Fibroblast of skin of left biceps (primary cell): Measurements from ENCODE around the gene PHF19.

Experiments used
- DNase-seq, 2 experiments: peaks; one replicate each; pipeline ENCODE4 v3.0.0-alpha.2; 2013; ENCODE audit warnings: low read depth in 2 of 2

The PHF19 gene

DNA sequence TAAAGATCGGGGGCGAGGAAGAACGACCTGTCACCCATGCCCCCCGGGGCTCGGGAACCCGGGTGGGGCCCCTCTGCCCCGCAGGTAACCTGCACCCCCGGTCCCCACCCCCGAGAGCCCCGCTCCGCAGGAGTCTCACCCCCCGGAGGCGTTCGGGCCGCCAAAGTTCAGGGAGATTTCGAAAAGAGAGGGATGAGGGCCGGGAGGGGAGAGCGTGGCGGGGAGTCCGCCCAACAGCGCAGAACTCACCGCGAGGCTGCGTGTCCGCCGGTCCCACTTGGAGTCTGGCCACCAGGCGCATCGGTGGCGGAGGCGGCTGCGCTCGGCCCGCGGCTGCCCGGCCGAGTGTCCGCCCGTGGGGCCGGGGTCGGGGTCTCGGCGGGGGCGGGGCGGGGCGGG lies at the start of gene PHF19:
Gene PHF19, minus strand, starts transcription at position 347 of the 399 bp plus-strand sequence. CDS start 2,447 bp downstream, outside the sequence.
- DNase-seq: no peak

DNA sequence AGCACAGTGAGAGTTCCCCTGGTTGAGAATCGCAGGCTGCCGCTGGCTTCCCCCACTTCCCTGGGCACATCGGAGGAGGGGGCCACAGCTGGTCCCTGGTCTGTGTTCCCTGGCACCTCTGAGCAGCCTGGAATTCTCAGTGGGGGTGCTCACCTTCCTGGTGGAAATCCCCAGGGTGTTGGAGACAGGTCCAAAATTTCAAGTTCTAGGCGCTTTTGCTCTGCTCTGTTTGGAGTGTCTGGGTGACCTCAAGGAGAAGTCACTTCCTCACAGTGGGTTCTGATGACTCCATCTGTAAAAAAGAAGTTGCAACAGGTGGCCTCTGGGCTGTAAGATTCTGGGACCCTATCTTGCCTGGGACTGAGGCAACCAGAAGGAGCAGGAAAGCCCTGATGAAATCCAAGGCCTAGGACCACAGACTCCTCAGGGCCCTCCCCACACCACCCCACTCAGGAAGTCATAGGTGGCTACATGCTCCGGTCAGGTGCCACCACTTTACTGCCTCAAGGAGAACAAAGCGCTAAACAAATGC lies 49.5 kb upstream of the PHF19 start, which contains the start of gene TRAF1:
Gene TRAF1, minus strand, starts transcription at position 400 of the 532 bp plus-strand sequence. CDS start 721 bp downstream, outside the sequence.
- no peak for DNase-seq

DNA sequence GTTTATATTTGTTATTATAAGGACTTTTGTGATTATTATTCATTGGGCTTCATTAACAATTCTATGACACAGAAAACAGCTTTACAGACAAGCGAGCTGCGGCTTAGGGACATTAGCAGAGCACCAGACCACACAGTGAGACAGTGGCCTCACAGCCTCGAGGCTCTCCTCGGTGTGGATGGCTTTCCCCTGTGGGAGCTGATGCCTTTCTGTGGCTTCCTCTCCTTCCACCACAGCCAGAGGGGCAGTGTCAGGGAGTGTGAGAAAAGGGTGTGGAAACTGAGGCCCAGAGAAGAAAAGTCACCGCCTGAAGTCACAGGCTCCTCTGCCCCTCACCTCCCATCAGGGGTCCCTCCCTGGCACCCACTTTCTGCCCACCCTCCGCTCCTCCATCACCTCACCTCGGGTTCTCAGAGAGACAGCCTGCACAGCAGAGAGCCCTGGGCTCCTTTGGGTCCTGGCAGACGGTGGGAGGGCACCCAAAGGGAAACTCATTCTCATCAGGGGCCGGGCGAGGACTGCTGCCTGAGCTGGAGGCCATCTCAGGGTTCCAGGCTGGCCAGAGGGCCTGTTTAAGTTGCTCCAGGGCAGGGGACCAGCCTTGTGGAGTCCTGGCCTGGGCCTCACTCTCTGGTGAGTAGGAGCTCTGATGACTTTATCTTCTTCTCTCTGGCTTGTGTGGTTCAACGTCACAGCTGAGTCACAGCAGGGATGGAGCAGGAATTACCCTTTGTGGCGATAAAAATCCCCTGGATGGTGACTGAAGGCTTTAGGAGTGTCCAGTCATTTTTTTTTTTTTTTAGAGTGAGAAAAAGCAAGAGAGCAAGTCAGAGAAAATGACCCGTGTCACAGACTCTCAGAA lies 48.8 kb upstream of the PHF19 start:
- DNase-seq: no peak

DNA sequence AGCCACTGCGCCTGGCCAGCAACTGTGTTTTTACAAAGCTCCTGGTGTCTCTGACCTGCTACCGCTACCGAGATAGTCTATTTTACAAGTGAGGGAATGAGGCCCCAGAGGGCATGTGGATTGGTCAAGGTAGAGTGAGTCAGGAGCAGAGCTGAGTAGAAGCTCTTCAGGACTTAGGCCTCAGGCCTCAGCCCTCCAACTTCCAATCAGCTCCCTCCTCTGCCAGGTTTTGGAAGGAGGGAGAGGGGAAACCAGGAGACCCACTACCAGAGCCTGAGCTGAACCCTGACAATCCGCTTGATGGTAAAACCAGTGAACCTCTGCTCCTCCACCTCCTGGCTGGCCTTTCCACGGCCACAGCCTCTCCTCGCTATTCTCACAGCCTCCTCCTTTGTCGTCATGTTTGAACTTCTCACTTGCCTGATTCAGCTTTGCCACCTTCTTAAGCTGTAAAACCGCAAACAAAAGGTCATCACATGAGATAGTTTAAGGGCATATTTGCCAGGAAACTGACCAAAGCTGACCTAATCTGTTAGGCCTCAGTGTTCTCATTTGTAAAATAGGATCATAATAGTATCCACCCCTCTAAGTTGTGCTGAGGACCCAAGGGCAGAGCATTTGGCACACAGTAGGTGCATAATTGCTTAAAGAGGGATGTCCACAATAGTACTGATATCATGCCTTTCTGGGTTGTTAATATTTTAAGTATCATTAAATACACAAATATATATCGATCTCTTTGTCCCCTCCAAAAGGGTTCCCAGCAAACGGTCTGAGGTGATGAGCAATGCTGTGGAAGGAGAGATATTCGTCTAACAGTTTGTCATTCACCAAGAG lies 47.9 kb upstream of the PHF19 start:
- DNase-seq: no peak

DNA sequence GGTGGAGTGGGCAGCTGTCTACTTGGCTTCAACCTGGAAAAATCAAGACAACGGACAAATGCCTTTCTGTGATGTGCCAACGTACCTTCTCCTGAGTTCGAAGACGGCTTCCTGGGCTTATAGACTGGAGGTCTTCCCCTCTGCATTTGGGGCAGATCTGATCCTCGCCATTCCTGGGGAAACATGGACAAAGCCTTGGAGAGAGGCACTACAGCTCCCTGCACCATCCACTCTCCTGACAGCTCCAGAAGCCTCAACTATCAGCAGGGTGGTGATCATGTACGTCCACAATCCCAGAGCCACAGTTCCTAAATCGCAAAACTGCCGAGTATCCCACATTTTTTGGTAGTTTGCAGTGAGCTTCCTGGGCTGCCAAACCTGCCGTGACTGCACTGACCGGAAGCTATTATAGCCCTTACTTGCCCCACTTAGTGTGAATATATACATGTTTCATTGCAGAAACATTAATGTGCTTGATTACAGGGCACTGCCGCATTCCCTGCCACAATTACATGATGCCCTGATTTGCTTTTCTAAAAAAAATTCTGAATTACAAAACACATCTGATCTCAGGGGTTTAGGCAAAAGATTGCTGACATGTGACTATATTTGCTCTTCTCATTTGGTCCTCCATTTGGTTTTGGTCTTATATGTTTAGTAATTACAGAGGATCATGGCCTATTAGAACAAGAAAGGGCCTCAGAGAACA lies 46.8 kb upstream of the PHF19 start:
- no peak for DNase-seq

DNA sequence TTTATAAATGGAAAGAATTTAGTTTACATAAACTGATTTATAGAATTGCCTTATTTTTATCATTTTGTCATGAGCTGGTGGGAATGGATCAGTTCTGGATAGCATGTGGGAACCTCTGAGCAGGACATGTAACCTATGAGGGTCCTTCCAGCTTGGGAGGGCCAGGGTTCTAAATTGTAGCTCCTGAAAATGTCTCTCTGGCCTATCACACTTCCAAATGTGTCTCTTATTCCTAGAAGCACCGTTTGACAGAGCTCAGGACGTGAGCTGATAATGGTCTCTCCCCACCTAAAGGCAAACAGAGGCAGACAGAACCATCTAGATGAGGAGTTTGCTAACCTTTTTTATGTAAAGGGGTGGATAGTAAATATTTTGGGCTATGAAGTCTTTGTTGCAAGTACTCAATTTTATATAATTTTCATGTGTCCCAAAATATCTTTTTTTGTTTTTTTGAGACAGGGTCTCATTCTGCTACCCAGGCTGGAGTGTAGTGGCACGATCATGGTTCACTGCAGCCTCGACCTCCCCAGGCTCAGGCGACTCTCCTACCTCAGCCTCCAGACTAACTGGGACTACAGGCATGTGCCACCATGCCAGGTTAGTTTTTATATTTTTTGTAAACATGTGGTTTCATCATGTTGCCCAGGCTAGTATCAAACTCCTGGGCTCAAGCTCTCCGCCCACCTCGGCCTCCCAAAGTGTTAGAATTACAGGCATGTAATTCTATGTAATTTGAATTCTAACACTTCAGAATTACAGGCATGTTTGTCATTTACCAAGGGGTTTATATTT lies 45.6 kb upstream of the PHF19 start:
- no peak for DNase-seq

DNA sequence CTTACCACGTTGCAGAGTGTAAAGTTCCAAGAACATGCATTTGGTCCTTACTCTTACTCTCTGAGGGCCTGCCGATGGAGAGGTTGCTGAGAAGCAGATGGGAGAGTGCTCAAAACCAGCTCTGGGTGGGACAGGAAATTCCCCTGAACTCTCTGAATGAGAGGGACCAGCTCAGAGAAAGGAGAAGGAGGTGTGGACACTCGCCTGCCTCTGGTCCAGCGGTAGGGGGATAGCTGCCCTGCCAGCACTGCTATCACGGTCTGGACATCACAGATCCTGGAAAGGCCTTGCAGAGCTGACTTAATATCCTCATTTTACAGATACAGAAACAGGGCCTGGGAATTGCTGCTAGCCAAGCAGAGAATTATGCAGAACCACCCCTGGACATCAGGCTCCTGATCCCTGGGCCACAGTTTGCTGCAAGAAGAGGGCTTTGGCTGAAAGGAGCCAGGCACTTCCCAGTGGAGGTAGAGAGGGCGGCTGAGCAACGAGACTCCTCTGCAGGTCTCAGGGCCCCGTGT lies 44.7 kb upstream of the PHF19 start:
- no peak for DNase-seq

DNA sequence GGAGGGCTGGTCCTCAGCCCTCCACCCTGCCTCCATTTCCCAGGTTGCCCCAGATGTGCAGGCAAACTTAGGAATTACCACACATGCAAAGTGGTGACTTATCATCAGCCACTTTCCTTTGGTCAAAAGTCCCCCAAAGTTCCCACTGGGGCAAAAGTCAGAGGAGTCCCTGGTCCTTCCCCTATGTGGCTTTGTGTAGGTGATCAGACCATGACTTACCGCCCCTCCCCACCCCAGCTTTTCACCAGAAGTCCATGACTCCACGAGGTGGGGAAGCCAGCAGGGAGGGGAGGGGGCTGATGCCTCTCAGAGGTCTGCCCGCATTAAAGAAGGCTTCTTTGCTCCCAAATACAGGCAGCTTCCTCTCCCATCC lies 43.8 kb upstream of the PHF19 start:
- DNase-seq: no peak

DNA sequence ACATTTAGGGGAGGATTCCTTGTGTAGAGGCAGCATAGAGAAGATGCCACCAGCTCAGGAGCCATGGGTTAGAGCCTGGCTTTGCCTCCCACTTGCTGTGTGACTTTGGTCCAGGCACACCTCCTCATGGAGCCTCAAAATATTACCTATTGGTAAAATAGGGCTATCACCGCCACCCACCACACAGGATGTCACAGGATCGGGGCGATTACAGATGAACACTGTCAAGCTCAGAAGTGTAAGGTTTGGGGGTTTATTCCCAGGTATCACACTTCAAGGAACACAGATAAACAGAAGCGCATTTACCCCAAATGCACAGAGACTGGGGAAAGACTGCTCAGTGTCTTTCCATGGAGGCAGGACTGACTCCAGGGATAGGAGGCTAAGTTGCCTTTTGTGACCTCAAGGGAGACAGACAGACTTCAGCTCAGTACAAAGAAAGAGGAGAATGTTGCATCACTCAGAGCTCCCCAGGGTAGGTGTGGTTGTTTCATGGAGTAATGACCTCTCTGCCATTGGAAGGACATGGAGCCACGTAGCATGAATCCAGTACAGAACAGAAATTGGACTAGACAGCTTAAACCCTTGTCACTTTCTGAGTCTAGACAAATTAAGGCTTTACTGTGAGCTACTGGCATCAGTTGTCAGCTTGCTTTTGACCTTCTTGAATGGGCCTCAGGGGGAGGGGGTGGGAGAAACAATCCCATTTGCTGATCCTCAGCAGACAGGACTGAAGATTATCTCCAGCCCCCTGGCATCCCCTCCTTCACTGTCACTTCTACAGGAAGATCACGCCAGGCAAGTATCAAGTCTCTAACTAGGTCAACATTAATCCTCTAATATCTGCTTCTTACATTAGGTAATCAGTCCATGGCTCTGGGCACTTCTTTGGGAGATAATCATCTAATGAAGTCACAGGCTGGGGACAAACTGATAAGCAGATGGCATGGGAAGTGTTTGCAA lies 43.1 kb upstream of the PHF19 start:
- no peak for DNase-seq

DNA sequence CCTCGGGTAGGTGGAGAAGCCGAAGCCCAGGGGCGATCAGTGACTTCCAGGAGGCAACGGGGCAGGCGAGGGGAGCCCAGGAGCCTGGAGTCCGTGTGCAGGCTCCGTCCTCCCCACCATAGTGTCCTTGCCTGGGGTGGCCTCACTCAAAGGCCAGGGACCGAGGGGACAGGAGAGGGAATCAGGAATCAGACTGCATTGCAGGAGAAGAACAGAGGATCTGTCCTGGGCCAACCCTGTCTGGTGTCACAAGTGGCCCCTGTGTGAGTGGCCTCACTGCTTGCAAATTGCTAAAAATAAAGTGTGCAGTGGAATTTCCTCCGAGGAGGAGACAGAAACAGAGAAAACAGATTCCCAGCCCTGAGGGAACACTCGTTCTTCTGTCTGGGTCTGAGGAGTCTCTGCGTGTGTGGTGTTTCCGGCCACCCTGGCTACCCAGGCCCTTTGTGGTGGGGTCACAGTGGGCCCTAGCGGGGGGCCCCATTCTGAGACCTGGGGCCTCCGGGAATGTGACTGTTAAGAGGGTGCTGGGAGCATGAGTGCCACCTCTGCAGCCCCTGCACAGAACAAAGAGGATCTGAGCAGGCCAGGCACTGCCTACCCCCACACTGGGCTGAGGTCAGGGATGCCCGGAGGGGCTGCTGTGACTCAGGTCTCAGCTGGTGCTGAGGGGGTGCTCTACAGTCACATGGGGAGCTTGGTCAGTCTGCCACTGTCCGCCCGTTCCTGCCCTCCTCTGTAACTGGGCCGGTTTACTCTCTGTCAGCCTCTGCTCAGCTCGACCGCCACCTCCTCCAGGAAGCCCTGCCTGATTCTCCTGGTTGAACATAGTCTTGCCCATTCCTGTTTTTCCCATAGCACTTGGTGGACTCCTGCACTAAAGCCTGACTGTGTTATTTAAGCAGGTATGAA lies 42.2 kb upstream of the PHF19 start:
- no peak for DNase-seq

DNA sequence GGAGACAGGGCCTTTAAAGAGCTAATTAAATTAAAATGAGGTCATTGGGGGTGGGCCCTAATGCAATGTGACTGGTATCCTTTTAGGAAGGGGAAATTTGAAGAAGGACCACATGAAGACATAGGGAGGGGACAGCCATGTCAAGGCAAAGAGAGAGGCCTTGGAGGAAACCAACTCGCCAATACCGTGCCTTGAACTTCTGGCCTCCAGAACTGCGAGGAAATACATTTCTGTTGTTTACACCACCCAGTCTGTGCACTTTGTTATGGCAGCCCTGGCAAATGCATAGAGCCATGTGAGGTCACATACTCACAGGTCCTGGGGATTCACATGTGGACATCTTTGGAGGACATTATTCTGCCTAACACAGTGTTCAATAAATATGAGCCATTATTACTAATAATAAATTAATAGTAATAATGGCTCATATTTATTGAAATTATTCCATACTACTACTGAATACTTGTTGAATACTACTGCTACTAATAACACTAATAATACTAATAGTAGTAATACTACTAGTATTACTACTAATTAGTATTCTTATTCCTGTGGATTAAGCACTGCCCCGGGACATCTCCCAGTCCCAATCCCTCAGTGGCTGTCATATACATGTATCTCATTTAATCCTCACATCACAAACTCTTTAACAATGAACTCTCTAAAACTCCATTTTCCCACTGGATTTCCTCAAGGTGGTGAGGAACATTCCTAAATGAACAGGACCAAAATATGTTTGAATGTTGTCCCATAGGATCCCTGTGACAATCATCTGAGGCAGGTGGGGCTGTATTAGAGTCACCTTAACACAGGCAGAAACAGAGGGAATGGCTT lies 41.2 kb upstream of the PHF19 start:
- DNase-seq: no peak

DNA sequence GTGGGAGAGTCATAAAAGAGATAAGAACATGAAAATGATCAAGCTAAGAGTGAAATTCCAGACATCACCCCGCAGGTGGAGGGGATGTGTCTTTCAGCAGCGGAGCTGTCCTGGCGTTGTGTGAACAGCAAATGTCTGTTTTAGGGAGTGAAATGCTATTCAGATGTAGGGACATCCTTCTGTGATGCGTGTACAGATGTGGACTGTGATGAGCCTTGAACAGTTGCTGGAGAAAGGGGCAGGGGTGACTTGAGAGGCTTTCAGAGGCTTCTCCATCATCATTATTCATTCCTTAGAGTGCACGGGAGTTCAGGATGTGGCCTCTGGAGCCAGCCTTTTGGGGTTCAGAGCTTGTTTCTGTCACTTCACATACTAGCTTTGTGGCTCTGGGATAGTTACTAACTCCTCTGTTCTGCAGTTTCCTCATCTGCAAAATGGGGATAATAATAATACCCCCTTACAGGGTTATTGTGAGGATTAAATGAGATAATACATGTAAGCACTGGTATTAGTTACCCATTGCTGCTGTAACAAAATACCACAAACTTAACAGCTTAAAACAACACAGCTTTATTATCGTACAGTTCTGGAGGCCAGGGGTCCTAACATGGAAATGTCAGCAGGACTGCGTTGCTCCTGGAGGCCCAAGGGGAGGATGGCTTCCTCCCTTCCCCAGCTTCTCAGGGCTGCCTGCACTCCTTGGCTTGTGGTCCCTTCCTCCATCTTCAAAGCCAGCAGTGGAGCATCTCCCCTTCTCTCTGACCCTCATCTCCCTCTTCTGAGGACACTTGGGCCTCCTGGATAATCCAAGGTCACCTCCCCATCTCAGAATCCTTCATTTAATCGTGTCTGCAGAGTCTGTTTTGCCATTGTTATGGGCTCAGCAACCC lies 40.2 kb upstream of the PHF19 start:
- DNase-seq: no peak

DNA sequence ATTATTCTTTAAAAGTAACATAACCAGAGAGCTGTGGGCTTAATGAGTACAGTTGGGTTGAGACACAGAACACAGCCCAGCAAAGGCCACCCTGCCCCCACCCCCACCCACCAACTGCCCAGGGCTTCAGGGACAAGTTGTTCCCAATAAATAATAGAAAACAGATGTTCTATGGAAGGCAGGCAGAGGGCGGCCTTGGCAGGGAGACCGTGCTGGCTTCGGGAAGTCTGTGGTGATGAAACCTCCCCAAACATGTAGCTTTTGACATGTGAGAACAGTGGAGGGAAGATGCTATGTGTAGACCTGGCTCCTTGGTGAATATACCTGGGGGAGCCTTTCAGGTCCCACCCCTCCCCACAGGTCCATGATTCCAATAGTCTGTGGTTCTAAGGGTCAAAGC lies 39.6 kb upstream of the PHF19 start:
- no peak for DNase-seq

DNA sequence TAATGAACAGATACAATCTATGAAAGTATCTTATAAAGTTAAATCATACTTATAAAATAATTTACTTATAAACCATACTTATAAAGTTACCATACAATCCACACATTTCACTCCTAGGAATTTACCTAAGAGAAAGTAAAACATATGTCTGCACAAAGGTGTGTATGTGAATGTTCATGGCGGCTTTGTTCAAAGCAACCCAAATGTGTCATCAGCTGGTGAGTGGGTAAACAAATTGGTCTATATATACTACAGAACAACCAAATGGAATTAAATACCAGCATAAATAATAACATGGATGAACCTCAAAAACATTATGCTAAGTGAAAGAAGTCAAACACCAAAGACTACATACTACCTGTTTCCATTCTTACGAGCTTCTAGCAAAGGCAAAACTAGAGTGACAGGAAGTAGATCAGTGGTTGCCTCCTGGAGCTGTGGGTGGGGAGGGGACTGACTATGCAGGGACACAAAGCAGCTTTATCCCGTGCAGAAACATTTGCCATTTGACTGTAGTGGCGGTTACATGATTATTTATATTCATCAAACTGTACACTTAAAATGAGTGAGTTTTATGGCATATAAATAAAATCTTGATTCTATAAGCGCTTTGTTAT lies 39.0 kb upstream of the PHF19 start:
- DNase-seq: no peak

DNA sequence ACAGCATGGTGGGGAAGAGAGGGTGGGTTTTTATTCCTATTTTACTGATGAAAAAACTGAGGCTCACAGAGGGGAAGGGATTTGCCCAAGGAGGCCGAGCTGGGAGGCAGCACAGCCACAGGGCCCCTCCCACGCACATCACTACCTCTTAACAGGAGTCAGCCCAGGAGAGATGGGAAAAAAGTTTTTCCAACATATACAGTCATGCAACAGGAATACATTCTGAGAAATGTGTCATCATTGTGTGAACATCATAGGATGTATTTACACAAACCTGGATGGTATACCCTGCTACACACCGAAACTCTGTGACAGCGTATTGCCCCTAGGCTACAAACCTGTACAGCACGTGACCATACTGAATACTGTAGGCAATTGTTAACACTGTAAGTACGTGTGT lies 38.0 kb upstream of the PHF19 start:
- DNase-seq: no peak

DNA sequence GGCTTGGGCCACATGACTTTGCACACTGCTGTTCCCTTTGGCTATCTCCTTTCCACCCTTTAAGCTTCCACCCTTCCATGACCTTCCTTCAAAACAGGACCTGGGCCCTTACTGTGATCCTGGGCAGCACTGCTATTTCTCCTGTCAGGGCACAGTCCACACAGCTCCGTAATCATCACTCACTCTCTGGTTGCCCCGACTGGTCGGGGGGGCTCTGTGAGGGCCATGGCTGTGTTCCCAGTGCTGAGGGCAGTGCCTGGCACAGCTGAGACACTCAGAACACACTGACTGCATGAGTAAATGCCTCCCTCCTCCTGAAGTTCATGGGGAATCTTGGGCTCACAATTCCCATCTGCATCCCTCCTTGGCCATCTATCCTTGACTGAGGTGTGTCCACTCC lies 37.4 kb upstream of the PHF19 start:
- DNase-seq: no peak
